Neural progenitor cell (in vitro differentiated cells): ENCODE measurements around the gene BCAS4.

Experiments used
- EZH2 ChIP-seq: fragments of 200-600 bp; sonication (generic); IDR thresholded peaks from 2 replicates; pipeline ENCODE4 v1.6.1; 2017; ENCODE audit warnings: antibody characterized with exemption, mild to moderate bottlenecking, moderate library complexity
- EZH2phosphoT487 ChIP-seq: fragments of 200-600 bp; sonication (generic); IDR thresholded peaks from 2 replicates; pipeline ENCODE4 v1.6.1; 2017; ENCODE audit warnings: antibody characterized with exemption
- TF ChIP-seq, protein P1 (sequence below): fragments of 200-600 bp; sonication (generic); IDR thresholded peaks from 2 replicates; pipeline ENCODE4 v1.5.1; 2017; ENCODE audit warnings: antibody characterized with exemption, mild to moderate bottlenecking

DNA sequence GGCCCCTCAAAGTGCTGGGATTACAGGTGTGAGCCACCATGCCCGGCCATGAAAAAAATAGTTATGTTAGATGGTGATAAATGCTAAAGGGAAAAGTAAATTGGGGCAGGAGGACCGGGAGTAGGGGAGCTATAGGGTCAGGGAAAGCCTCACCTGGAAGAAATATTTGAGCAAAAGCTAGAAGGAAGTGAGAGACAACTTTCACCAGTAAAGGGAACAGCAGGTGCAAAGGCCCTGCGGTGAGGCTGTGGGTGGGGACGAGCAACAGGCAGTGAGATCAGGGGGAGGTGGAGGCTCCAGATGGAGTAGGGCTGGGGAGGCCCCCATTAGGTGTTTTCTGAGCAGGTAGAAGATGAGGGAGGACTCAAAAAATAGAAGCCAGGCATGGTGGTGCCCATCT is 16.0 kb downstream of the BCAS4 start:
- TF ChIP-seq, protein P1, sequence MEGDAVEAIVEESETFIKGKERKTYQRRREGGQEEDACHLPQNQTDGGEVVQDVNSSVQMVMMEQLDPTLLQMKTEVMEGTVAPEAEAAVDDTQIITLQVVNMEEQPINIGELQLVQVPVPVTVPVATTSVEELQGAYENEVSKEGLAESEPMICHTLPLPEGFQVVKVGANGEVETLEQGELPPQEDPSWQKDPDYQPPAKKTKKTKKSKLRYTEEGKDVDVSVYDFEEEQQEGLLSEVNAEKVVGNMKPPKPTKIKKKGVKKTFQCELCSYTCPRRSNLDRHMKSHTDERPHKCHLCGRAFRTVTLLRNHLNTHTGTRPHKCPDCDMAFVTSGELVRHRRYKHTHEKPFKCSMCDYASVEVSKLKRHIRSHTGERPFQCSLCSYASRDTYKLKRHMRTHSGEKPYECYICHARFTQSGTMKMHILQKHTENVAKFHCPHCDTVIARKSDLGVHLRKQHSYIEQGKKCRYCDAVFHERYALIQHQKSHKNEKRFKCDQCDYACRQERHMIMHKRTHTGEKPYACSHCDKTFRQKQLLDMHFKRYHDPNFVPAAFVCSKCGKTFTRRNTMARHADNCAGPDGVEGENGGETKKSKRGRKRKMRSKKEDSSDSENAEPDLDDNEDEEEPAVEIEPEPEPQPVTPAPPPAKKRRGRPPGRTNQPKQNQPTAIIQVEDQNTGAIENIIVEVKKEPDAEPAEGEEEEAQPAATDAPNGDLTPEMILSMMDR, result no peak
- no peak for TF ChIP-seq EZH2
- TF ChIP-seq EZH2phosphoT487, result no peak
